Peyer's patch (tissue), 4 donors: ENCODE measurements around the gene MYOM3.

ENCODE experiments used
- CTCF ChIP-seq, 6 experiments: fragments of 450-650 bp in 4 of 6; fragments of 200-600 bp in 2 of 6; sonication (generic) in 1 of 6; IDR thresholded peaks; one replicate each; pipeline ENCODE4 v1.5.1; 2017 to 2019; ENCODE audit warnings: antibody characterized with exemption in 6 of 6, mild to moderate bottlenecking in 3 of 6, moderate library complexity in 1 of 6
- POLR2A ChIP-seq, 2 donors: fragments of 450-650 bp; IDR thresholded peaks; one replicate each; pipeline ENCODE4 v1.5.1; 2017; ENCODE audit warnings: antibody characterized with exemption in 2 of 2, mild to moderate bottlenecking in 2 of 2, moderate library complexity in 2 of 2

- no peak for TF ChIP-seq CTCF (IDR thresholded peaks at IDR 0.05)
- no peak for TF ChIP-seq POLR2A (IDR thresholded peaks at IDR 0.05)
These were observed 36.4 kb downstream of the MYOM3 start for GRCh38 chr1:24075590-24075854.
